H9 (cell line): ENCODE results near the gene TMEM273. TPM values are rescaled to one million over a fixed set of nuclear protein-coding genes. Genes with fewer than 3 reads are reported as not detected.

Experiments used
- DNase-seq: peaks from one replicate; pipeline ENCODE4 v3.0.0-alpha.2; 2017
- H2AFZ ChIP-seq: one replicate; pipeline ENCODE4 v1.6.1; 2013; ENCODE audit warnings: mild to moderate bottlenecking, low read length, control low read depth, moderate library complexity
- H2AK5ac ChIP-seq: 2 replicates; pipeline ENCODE4 v1.6.1; 2013; ENCODE audit warnings: low read length, control low read depth, mixed read lengths; ENCODE audit not compliant: insufficient read length
- H2BK120ac ChIP-seq: one replicate; pipeline ENCODE4 v1.6.1; 2013; ENCODE audit warnings: low read depth, mild to moderate bottlenecking, low read length, control low read depth, inconsistent platforms; ENCODE audit not compliant: poor library complexity, severe bottlenecking
- H2BK12ac ChIP-seq: 2 replicates; pipeline ENCODE4 v1.6.1; 2013; ENCODE audit warnings: low read length, control low read depth, mixed read lengths, low read depth; ENCODE audit not compliant: insufficient read length
- H2BK15ac ChIP-seq: 2 replicates; pipeline ENCODE4 v1.6.1; 2013; ENCODE audit warnings: low read depth, low read length, control low read depth
- H2BK20ac ChIP-seq: one replicate; pipeline ENCODE4 v1.6.1; 2013; ENCODE audit warnings: low read depth, mild to moderate bottlenecking, low read length, control low read depth, inconsistent platforms; ENCODE audit not compliant: poor library complexity, severe bottlenecking
- H2BK5ac ChIP-seq: 2 replicates; pipeline ENCODE4 v1.6.1; 2013; ENCODE audit warnings: low read length, control low read depth, mixed read lengths; ENCODE audit not compliant: insufficient read length
- H3K14ac ChIP-seq: 2 replicates; pipeline ENCODE4 v1.6.1; 2013; ENCODE audit warnings: low read length, control low read depth; ENCODE audit not compliant: insufficient read depth
- H3K18ac ChIP-seq: 2 replicates; pipeline ENCODE4 v1.6.1; 2013; ENCODE audit warnings: low read depth, mild to moderate bottlenecking, mixed read lengths, low read length, control low read depth; ENCODE audit not compliant: insufficient read length
- H3K23ac ChIP-seq: 2 replicates; pipeline ENCODE4 v1.6.1; 2013; ENCODE audit warnings: low read length, control low read depth, mixed read lengths, low read depth; ENCODE audit not compliant: insufficient read length
- H3K23me2 ChIP-seq: 2 replicates; pipeline ENCODE4 v1.6.1; 2013; ENCODE audit warnings: low read depth, mild to moderate bottlenecking, mixed read lengths, low read length, control low read depth; ENCODE audit not compliant: insufficient read length, poor library complexity, severe bottlenecking
- H3K27ac ChIP-seq: 2 replicates; pipeline ENCODE4 v1.5.1; 2013; ENCODE audit warnings: low read length, control low read depth, mixed read lengths, low read depth; ENCODE audit not compliant: insufficient read length
- H3K27me3 ChIP-seq: 2 replicates; pipeline ENCODE4 v1.6.1; 2013; ENCODE audit warnings: low read length, control low read depth, inconsistent platforms; ENCODE audit not compliant: insufficient read depth
- H3K4ac ChIP-seq: 2 replicates; pipeline ENCODE4 v1.6.1; 2013; ENCODE audit warnings: low read depth, mild to moderate bottlenecking, control low read depth, inconsistent platforms, low read length, moderate library complexity
- H3K4me1 ChIP-seq: 2 replicates; pipeline ENCODE4 v1.6.1; 2013; ENCODE audit warnings: low read length, control low read depth, inconsistent platforms; ENCODE audit not compliant: insufficient read depth
- H3K4me2 ChIP-seq: 2 replicates; pipeline ENCODE4 v1.6.1; 2013; ENCODE audit warnings: low read length, control low read depth, mixed read lengths; ENCODE audit not compliant: insufficient read length, insufficient read depth
- H3K56ac ChIP-seq: 2 replicates; pipeline ENCODE4 v1.6.1; 2013; ENCODE audit warnings: low read depth, mild to moderate bottlenecking, mixed read lengths, low read length, control low read depth; ENCODE audit not compliant: insufficient read length
- H3K79me1 ChIP-seq: 2 replicates; pipeline ENCODE4 v1.6.1; 2013; ENCODE audit warnings: low read depth, mild to moderate bottlenecking, moderate library complexity, low read length, control low read depth, inconsistent platforms; ENCODE audit not compliant: insufficient read depth, poor library complexity, severe bottlenecking
- H3K79me2 ChIP-seq: 2 replicates; pipeline ENCODE4 v1.6.1; 2013; ENCODE audit warnings: low read length, control low read depth, inconsistent platforms; ENCODE audit not compliant: insufficient read depth
- H3K9ac ChIP-seq: 2 replicates; pipeline ENCODE4 v1.6.1; 2013; ENCODE audit warnings: low read length, control low read depth, mixed read lengths; ENCODE audit not compliant: insufficient read length; ENCODE audit errors: extremely low read depth
- H3K9me3 ChIP-seq: one replicate; pipeline ENCODE4 v1.6.1; 2013; ENCODE audit warnings: low read depth, low read length, inconsistent platforms; ENCODE audit not compliant: control insufficient read depth
- H3T11ph ChIP-seq: one replicate; pipeline ENCODE4 v1.6.1; 2013; ENCODE audit warnings: mild to moderate bottlenecking, low read length, control low read depth, inconsistent platforms
- H4K20me1 ChIP-seq: one replicate; pipeline ENCODE4 v1.6.1; 2013; ENCODE audit not compliant: control insufficient read depth, insufficient read length, insufficient read depth
- H4K5ac ChIP-seq: 2 replicates; pipeline ENCODE4 v1.6.1; 2013; ENCODE audit warnings: low read depth, mild to moderate bottlenecking, mixed read lengths, low read length, control low read depth; ENCODE audit not compliant: insufficient read length
- H4K8ac ChIP-seq: replicated peaks from 2 replicates; pipeline ENCODE4 v1.6.1; 2013; ENCODE audit warnings: low read length, control low read depth, mixed read lengths, low read depth; ENCODE audit not compliant: insufficient read length
- H4K91ac ChIP-seq: 2 replicates; pipeline ENCODE4 v1.6.1; 2013; ENCODE audit warnings: low read depth, mild to moderate bottlenecking, moderate library complexity, mixed read lengths, low read length, control low read depth; ENCODE audit not compliant: insufficient read length
- H3K27ac Mint-ChIP-seq, 3 experiments: 2 replicates in 2 of 3; 3 replicates in 1 of 3; pipeline ENCODE4 v1.8.0; 2020 to 2021; ENCODE audit warnings: mixed read lengths in 3 of 3, mild to moderate bottlenecking in 1 of 3, moderate library complexity in 1 of 3
- H3K27me3 Mint-ChIP-seq: 2 replicates; pipeline ENCODE4 v1.8.0; 2021; ENCODE audit warnings: low read depth, mild to moderate bottlenecking, moderate library complexity, mixed read lengths
- H3K36me3 Mint-ChIP-seq, 3 experiments: 2 replicates in 2 of 3; 3 replicates in 1 of 3; pipeline ENCODE4 v1.8.0; 2020 to 2021; ENCODE audit warnings: low read depth in 3 of 3, mixed read lengths in 3 of 3; ENCODE audit not compliant: insufficient read depth in 1 of 3
- H3K4me1 Mint-ChIP-seq, 2 experiments: 2 replicates each; pipeline ENCODE4 v1.8.0; 2020; ENCODE audit warnings: mixed read lengths in 2 of 2
- H3K4me3 Mint-ChIP-seq, 2 experiments: 2 replicates in 1 of 2; 3 replicates in 1 of 2; pipeline ENCODE4 v1.8.0; 2020 to 2021; ENCODE audit warnings: mild to moderate bottlenecking in 2 of 2, mixed read lengths in 2 of 2, moderate library complexity in 1 of 2
- H3K9me3 Mint-ChIP-seq, 2 experiments: 2 replicates in 1 of 2; 3 replicates in 1 of 2; pipeline ENCODE4 v1.8.0; 2020; ENCODE audit warnings: mild to moderate bottlenecking in 2 of 2, mixed read lengths in 2 of 2, moderate library complexity in 1 of 2
- CTCF ChIP-seq: fragments of 200-600 bp; sonication (generic); conservative IDR thresholded peaks from 3 replicates; pipeline ENCODE4 v1.8.0; 2021; ENCODE audit warnings: antibody characterized with exemption, mild to moderate bottlenecking
- WGBS: extraction: QIAGEN DNeasy Blood & Tissue Kit; methylation state at CpG from one replicate; pipeline ENCODE4 v1.1.7; 2013; ENCODE audit warnings: missing lambda C conversion rate, low lambda C conversion rate, mixed read lengths; ENCODE audit not compliant: insufficient read length; ENCODE audit errors: extremely low coverage; 5-methylcytosine and 5-hydroxymethylcytosine counted together
- total RNA-seq: library from RNA; stranded (reverse); gene quantifications from 2 replicates; pipeline ENCODE4 v1.2.1, GENCODE V29; 2021

TMEM273 gene
- total RNA-seq, 1 experiment from 2014 or later, result not detected

- Histone ChIP-seq H3T11ph (no peak overlapping the region), H3K14ac (no peak overlapping the region), H3K4ac (no peak overlapping the region), H2BK5ac (no peak overlapping the region), H3K4me1 (no peaks in the 10 kb centered on the region), H3K18ac (no peak overlapping the region), H3K27me3 (no peaks in the 10 kb centered on the region), H2BK12ac (no peak overlapping the region), H2BK15ac (no peak overlapping the region), H3K56ac (no peak overlapping the region), H2BK120ac (no peak overlapping the region), H4K5ac (no peak overlapping the region), H3K9ac (no peak overlapping the region), H2AK5ac (no peak overlapping the region), H3K9me3 (no peaks in the 10 kb centered on the region), H2BK20ac (no peak overlapping the region), H2AFZ (no peak overlapping the region), H4K91ac (no peak overlapping the region), H3K4me2 (no peak overlapping the region), H3K79me1 (no peaks in the 10 kb centered on the region), H3K79me2 (no peaks in the 10 kb centered on the region), H4K20me1 (no peaks in the 10 kb centered on the region), H3K23me2 (no peaks in the 10 kb centered on the region), H3K23ac (no peak overlapping the region), H3K27ac (no peak overlapping the region), H4K8ac (no peak overlapping the region)
- H3K27ac Mint-ChIP-seq, result no peak overlapping the region
- WGBS, result no CpG with 5 or more reads among the region's 5 CpGs
- TF ChIP-seq CTCF, result no peak
- H3K4me1 Mint-ChIP-seq, result peaks cover 2 to 3% of the 10 kb centered on the region in 2 experiments; a peak in 1 of 4 replicates
- no peaks in the 10 kb centered on the region for H3K36me3 Mint-ChIP-seq
- H3K27me3 Mint-ChIP-seq, result peaks cover 8% of the 10 kb centered on the region
- H3K4me3 Mint-ChIP-seq, result no peak overlapping the region
- H3K9me3 Mint-ChIP-seq, result no peaks in the 10 kb centered on the region
- no peak for DNase-seq
Observed at GRCh38 chr10:49183596-49184542, 4.3 kb downstream of the TMEM273 start.
